Measurements from ENCODE around the gene PLAA.

- TF ChIP-seq GATA3 (IDR thresholded peaks at IDR 0.05; ENCODE audit: low read depth, low read length) (no peak), GATA2 (IDR thresholded peaks at IDR 0.05; ENCODE audit: low read depth, low read length) (no peak)
These were observed 694 bp upstream of the PLAA start for GRCh38 chr9:26947736-26948135.
